ENCODE data around the gene NTRK2.

Gene NTRK2

DNA sequence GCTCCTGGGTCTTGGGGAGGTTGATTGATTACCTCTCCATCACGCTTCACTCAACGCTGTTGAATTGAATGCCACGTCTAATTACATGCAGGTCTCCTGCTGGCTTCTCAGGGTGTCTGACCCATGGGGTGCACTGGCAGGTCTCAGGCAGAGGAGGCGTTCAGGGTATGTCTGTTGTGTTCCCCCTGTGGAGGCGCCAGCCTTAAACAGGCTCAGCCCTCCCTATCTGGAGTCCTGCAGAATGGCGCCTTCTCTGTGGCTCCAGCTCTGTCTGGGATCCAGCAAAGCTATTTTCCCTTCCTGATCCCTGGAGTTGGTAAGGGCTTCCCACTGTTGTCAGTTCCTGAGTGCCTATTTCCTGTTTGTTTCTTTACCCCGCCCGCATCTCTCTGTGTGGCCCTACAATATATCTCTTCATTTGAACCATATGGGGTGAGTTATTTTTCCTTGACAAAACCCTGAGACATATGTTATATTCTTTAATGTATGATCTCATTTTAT lies 150.0 kb downstream of the NTRK2 start:
- no peak for DNase-seq (ENCODE audit: low read depth)

DNA sequence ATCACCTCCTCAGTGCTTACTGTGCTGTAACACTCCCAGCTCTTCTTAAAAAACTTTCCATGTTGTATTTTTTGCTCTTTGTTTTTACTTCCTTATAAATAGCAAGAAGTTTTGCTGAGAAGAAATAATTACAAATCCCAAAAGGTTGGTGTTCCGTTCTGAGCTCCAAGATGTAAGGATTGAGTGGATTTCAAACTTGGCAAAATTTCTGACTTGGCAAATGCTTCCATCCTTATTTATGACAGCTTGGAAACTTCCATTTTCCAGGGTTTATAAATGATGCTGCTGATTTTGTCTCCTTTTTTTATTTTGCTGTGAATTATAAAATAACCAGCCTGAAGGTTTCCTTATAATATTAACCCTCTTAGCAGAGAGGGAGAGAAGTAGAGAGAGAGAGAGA lies 151.9 kb downstream of the NTRK2 start:
- DNase-seq (ENCODE audit: low read depth) = no peak

DNA sequence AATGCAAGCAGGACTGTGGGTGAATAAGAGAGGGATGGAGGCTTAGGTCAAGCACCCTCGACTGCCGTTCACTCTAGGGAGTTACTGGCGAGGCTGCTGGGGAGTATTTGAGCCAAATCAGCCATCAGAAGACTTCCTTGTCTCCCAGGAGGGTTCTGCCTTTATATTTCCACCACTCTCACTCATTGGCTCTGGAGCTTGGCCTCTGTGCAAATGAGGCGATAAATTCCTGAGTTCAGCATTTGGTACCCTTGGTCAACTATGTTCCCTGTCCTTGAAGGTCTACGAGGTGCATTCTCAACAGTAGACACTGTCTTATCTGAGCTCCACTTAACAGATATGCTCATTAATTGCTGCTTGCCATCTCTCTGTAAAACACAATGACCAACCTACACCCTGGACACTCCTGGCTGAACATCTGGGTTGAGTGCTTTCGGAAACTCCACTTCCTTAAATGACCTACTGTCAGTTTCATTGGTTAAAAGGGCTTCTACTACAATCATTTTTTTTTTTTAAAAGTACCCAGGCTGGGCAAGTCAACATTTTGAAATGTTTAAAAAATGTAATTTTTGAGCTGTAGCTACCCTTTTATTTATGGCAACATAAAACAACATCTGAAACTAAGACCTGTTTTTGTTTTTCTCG lies 153.2 kb downstream of the NTRK2 start:
- DNase-seq (ENCODE audit: low read depth) = no peak

DNA sequence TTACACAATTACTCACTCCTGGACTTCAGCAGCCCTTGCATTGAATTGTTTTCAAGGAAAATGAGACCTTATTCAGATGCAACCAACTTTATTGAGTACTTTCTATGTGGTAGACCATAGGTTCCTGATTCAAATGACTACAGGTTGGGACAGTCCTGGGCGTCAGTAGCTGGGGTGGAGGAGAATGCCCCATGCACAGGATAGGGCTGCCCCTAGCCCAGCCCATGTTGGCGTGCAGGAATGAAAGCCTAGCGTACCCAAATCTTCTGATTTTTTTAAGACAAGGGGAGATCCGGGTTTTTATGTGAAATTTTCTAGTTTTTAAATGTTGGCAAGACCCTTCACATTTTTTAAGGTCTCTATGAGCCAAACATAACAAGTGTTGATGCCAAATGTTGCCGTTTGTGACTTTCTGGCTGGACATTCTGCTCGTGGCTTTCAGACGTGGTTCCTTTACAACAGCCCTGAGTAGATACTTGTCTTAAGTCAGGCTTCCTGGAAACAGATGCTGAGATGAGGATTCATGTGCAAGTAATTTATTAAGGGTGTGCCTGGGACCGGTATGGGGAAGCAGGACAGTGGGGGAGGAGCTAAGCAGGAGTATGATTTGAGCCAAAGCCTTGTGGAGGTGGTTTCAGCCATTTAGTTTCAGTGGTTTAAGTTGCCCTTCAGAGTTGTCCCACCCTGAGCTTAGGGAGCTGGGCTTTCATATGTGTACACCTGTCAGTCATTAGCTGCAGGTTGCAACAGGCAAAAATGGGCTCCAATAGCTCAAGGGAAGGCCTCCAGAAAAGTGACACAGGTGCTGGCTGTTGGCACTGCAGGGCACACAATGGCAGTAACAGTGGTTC lies 154.1 kb downstream of the NTRK2 start:
- DNase-seq (ENCODE audit: low read depth) = no peak

DNA sequence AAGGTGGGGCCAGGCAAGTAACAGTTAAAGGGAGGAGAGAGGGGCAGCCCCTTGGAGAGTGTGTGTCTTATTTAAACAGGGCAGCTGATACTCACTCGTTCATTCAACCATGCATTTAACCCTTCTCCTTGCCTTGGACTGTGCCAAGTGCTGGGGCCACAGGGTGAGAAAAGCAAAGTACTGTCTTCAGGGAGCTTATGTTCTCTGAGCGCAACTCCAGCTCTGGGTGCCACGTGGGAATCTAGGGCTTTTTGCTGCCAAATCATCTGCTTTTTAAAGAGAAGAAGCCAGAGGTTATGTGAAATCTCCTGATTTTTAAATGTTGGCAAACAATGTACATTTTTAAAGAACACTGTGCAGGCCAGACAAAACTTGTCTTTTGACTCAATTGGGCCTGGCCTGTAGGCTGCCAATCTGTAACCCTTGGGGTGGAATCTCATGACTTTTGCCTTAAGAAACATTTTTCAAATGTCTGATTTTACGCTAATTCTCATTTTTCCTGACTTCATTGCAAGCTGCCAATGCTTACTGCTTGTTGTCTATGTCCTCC lies 157.8 kb downstream of the NTRK2 start:
- DNase-seq (ENCODE audit: low read depth) = no peak

DNA sequence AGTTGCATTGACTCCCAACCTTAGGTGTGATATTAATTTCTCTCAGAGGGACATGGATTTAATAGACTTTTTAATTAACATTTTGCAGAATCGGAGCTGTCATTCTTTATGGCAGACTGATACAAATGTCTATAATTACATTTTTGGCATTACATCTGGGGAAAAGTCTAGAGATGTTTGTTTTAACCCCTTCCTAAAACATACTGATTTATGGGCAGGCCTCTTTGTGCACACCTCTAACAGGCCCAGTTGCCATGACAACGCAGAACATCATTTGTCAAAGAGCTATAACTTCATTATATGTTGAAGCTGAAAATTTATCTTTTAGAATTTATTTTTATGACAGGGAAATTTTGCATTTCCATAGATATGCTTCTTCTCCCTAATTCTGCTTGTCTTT lies 158.5 kb downstream of the NTRK2 start:
- no peak for DNase-seq (ENCODE audit: low read depth)

DNA sequence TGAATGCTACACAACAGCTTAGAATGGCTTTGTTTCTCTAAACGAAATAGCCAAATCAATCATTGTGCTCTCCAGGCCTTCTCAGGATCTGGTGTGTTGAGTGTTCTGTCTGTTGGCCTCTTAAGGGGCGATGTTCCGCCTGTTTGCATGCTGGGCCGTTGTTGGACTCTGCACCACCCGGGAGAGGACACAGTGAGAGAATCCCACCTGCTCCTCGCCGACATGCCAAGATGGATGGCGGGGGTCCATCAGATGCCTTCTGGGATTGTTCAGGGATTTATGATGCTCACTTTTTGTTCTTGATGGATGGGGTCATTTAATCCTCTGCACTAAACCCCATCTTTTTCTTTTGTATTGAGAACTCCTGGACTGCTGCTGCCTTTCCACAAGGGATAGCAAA lies 159.9 kb downstream of the NTRK2 start:
- no peak for DNase-seq (ENCODE audit: low read depth)

DNA sequence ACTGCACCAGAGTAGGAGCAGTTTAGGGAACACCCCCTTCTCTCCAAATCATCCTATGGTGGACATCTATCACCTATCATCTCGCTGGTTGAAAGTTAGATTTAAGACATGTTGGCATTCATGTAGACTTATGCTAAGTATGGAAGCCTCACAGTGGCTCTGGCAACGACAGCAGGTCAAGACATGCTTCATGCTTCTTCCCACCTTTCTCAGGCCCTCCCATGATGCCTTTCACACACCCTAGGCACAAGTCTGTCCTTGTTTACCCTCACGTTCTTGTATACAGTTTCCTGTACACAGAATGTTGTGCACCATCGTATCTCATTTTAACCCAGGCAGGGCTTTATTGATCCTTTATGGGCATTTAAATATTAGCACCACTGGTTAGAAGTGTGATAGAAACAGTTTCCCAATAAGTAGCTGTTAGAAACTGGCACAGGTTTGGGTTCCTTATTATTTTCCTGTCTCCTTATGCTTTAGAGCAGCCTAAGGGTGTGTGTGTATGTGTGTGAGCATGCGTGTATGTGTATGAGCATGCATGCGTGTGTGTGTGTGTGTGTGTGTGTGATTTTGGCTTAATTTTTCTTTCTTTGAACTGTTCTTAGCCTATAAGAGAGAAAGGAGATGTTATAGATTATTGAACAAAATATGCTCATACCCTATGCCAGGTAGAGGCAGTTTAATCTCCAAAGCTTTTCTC lies 160.6 kb downstream of the NTRK2 start:
- no peak for DNase-seq (ENCODE audit: low read depth)

DNA sequence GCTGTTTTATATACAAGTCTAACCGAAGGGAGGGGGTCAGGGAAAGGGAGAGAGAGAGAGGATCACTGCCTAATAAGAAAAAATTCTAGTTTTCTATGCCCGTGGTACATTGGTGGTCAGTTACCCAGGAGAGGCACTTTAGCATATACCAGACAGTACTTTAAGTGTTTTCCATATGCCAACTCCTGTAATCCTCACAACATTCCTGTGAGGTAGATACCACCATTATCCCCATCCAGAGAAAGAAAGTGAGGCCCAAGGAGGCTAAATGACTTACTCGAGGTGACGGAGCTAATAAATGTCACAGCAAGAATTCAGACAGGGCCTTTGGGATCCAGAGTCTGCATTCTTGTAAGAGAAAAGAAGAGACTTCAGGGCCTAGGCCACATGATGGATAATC lies 161.8 kb downstream of the NTRK2 start:
- DNase-seq (ENCODE audit: low read depth) = no peak

DNA sequence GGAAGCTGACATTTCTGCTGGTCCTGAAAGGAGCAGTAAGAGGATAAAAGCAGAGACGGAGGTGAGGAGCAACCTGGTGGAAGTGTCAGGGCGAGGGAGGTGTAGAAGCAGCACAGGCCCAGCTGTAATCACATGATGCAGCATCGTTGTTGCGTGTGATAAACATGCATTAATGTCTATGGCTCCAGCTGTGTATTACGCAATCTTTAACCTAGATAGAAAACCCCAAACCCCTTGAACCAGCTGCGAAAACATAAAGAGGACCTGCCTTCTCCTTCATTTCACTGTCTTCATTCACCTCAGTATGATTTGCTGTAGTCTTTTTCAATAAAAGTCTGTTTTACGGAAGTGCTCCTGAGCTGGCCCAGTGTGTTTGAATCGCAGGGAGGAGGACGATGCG lies 162.9 kb downstream of the NTRK2 start:
- no peak for DNase-seq (ENCODE audit: low read depth)

DNA sequence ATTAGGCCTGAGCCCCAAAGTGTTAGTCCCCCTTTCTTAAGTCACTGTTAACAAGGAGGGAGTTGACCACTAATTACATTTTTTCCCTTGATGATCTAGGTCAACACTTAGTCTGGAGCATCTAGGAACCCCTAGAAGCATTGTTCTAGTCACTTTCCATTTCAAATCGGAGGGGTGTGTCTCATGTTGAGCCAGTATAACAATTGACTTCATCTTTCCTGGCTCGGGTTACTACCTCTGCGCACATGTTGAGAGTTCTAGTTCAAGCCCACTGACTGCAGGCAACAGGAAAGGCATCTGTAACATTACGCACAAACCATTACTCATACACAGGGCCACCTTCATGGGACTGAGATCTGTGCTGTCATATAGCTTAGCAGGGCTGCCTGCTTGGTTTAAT lies 164.9 kb downstream of the NTRK2 start:
- DNase-seq (ENCODE audit: low read depth) = no peak

DNA sequence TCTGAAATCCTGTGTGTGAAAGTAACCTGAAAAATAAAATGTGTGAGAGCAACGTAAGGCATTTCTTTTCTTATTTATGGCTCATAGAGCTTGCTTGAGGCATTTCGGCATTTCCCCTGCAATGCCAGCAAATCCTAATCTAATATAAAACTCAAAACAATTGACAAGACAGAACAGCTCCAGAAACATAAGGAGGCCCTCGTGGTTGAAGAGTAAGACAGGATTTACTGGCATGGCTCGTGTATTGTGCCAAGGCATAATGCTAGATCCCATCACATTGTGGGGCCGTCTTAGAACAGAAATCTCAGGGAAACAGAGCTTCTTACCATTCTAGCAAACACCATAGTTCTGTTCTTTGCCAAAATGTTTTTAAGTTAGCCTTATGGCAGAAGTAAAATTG lies 166.2 kb downstream of the NTRK2 start:
- no peak for DNase-seq (ENCODE audit: low read depth)

DNA sequence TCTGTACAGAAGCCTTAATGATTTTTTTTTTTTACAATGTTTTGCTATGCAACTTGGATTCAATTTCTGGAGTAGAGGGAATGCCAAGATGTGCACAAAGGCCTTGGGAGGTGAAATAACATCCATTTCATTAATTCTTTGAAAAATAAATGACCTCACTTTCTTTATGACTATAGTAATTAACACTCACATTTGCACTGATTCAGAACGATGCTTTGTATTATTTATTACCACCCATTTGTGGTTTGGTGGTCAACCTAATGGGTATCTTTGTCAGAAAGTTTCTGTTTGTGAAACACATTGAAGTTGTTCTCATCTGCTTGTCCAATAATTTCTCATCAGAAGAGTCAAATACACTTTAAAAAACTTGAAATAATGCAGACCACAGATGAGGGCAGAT lies 169.3 kb downstream of the NTRK2 start:
- no peak for DNase-seq (ENCODE audit: low read depth)

DNA sequence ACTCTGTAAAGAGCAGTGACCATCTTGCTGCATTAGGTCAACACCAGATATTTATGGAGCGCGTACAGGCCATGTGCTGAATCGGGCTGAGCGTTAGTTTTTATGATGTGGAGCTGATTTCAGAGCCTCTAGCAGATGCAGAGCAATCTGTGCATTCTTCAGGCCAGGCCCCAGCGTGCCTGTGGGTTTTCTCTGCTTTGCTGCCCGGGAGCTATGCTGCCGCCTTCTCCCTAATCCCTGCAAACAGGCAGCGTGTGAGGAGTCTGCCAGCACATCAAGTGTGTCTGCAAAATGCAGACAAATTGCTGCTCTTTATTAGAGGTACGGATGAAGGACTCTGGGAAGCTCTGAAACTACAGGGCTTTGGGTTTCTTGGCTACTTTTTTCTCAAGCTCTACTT lies 170.0 kb downstream of the NTRK2 start:
- no peak for DNase-seq (ENCODE audit: low read depth)

DNA sequence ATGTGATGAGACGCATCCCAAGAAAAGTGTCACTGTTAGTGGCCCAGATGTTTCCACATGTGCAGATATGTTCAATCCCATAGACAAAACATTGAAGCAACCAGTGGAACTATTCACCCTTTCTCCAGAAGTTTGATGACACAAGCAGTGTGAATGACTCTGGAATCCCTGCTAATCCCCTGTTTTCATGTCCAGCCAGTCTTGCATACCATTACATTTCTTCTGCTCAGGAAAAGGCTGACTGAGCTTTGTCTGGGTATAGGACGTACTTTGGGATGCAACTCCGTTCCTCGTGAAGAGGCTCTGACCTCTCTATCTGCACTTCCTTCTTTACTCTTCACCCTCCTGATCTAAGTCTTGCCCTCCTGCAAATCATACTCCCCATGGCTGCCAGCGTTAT lies 172.4 kb downstream of the NTRK2 start:
- DNase-seq (ENCODE audit: low read depth) = no peak

DNA sequence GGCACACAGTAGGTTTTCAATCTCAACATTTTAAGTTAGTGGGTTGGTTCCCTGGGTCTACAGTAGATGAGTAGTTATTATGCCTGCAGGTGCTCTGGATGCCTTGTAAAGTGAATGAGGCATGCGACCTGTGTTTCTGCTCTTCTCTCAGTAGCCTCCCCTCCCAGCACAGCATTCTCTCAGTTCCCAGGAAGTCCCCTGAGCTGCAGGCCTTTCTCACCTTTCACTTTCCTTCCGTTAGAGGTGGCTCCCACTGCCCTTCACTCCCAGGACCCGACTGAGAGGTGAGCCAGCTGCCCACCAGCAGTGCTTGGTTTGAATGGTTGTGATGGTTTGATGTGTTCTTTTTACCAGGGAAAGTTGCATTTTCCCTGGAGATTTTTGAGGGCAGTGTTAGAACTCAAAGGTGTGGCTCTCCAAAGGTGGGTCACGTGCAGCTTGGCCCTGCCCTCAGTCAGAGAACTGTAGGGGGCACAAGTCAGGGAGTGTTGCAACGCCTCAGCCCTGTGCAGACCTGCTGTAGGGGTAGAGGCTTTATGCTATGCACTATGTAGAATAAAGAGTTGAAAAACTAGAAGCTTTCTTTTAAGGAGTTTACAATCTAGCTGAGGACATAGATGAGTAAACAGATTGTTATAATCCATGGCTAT lies 173.8 kb downstream of the NTRK2 start:
- DNase-seq (ENCODE audit: low read depth) = no peak

DNA sequence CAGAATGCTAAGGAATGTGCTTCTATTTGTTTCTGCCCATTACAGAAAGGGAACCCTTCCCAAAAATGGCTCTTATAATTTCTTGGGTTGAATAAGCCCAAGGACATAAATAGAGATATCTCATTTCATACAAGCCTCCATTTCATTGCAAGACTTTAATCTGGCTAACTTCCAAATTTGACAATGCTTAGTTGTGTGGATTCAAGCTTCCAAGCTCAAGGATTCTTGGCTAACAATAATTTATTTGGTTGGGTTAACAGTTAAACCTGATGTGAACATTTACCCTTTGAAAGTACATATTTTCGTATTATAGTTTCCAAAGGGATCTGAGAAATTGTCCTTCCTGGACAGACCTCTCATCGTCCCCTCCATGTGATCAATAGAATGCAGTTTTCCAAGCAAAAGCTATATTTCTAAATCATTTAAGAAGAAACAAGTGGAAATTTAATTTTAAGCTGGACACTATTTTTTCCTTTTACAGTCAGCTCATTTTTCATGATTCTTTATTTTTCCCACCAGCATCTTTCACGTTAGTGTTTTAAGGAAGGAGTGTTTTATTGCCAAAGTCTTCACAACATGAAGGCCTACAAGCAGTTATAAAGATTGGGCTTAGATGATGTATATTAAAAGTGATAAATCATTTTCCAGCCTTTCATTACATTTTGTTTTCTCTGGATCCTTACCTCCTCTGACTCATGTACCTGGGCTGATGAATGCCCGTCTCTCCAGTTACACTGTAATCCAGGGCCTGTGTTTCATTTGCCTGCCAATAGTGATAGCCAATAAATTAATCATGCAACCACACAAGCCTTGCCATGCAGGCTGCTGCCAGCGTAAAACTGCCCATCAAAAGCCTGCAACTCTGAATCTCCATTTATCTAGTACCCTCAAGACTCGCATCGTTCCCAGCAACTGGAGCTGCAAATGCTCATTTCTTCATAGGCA lies 176.7 kb downstream of the NTRK2 start:
- DNase-seq (ENCODE audit: low read depth) = no peak

DNA sequence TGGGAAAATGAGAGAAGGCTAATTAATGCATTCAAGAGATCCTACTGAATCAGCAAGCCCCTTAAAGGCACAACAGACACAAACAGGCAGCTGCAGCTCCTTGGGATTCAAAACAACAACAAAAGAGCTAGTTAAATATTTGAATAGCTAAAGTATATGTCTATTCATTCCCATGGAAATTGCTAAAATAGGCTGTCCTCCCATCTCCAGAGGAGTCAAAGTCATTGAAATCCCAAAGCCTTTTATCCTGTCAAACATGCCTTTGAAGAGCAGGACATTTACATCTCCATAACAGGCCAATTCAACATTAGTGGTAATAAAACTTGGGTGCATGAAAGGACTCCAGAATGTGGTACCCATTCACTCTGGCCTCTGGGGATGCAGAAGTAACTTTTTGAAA lies 177.4 kb downstream of the NTRK2 start:
- no peak for DNase-seq (ENCODE audit: low read depth)

DNA sequence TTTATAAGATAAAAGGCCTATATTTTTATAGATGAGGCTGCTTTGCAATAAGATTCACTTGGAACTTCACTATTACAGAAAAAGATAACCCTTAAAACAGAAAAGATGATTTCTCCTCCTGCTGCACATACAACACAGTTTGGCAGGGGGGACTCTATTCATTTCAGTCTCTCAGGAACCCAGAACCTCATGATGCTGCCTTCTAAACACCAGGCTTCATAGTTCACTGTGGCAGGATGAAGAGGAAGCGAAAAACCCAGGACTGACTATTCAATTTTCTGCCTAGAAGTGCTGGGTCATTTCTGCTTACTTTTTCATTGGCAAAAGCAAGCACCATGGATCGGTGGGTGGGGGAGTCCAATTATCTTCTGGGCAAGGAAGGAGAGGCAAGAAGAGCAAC lies 179.5 kb downstream of the NTRK2 start:
- DNase-seq (ENCODE audit: low read depth) = no peak

DNA sequence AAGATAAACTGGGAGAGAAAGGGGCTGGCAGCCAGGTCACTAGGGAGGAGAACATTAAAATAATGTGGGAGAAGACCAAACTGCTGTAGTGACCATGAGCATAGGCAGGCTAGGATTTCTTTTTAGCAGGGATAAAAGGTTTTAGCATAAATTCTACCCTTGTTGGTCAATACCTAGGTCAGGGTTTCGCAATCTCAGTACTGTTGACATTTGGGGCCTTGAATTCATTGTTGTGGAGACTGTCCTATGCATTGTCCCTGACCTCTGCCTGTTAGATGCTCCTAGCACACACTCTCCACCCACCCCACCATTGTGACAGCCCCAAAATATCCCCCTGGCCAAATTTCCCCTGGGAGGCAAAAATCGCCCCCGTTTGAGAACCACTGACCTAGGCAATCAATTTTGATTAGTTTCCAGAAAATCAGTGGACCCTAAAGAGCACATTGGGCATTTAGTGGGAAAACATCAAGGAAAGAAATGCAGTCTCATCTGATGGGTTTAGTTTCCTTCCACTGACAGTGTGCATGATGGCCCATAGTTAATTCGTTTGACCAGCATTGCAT lies 181.4 kb downstream of the NTRK2 start:
- DNase-seq (ENCODE audit: low read depth) = no peak
